Skeletal muscle tissue (tissue), 4 donors: Measurements from ENCODE around the gene RNF167. TPM values are rescaled to one million over a fixed set of nuclear protein-coding genes. Genes with fewer than 3 reads are reported as not detected.

Experiments
- H3K27ac ChIP-seq: one replicate; pipeline ENCODE4 v1.7.0; 2013; ENCODE audit warnings: mild to moderate bottlenecking, low read depth, low read length, inconsistent platforms
- H3K27me3 ChIP-seq, 3 donors: one replicate each; pipeline ENCODE4 v1.7.0; 2013; ENCODE audit warnings: low read length in 3 of 3; ENCODE audit not compliant: control insufficient read depth in 3 of 3, insufficient read depth in 3 of 3
- H3K36me3 ChIP-seq, 3 donors: one replicate each; pipeline ENCODE4 v1.7.0; 2013; ENCODE audit warnings: low read length in 3 of 3; ENCODE audit not compliant: control insufficient read depth in 3 of 3, insufficient read depth in 3 of 3
- H3K4me1 ChIP-seq, 3 donors: one replicate each; pipeline ENCODE4 v1.7.0; 2013; ENCODE audit warnings: low read length in 3 of 3, mild to moderate bottlenecking in 3 of 3; ENCODE audit not compliant: control insufficient read depth in 3 of 3, insufficient read depth in 3 of 3
- H3K4me3 ChIP-seq, 3 donors: one replicate each; pipeline ENCODE4 v1.7.0; 2013; ENCODE audit warnings: low read length in 3 of 3
- H3K9ac ChIP-seq, 3 donors: one replicate each; pipeline ENCODE4 v1.7.0; 2013; ENCODE audit warnings: low read length in 3 of 3, mild to moderate bottlenecking in 3 of 3, moderate library complexity in 2 of 3, low read depth in 1 of 3
- H3K9me3 ChIP-seq, 3 donors: one replicate each; pipeline ENCODE4 v1.7.0; 2013; ENCODE audit warnings: low read length in 3 of 3; ENCODE audit not compliant: control insufficient read depth in 3 of 3
- total RNA-seq: library from RNA; depleted of rRNA; stranded (reverse); fragments of >200 nt; gene quantifications from one replicate; pipeline ENCODE4 v1.2.3, GENCODE V29; 2014
- donor health status: Osteomylitis.

The RNF167 gene
- total RNA-seq, 1 donor from 2014 or later: 12.0 TPM

DNA sequence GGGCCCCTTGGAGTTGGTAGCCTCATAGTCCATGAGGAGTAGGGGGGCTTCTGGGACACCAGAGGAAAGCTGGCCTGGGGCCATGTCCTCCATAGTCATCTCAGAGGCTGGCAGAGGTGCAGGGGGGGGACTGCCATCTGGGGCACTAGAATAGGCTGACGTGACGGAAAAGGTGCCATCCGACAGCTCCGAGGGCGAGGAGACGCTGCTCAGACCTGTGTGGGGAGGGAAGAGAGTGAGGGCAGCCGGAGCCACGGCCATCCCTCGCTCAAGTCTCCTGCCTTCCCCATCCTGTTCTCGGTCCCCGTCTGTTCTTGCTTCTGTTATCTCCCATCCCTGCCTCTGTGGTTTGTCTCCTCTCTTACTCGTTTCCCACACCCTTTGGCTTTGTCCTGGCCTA is 32.3 kb downstream of the RNF167 start:
- Histone ChIP-seq H3K4me1 (peaks cover 68 to 75% (median 70%) of the 10 kb centered on the region in 3 donors), H3K36me3 (peaks cover 43 to 51% (median 44%) of the 10 kb centered on the region in 3 donors)

GRCh38 chr17:4972752-4973151 is 32.7 kb downstream of the RNF167 start:
- H3K9me3 ChIP-seq: no peaks in the 10 kb centered on the region
- H3K36me3 ChIP-seq: peaks cover 47 to 55% (median 48%) of the 10 kb centered on the region in 3 donors
- H3K9ac ChIP-seq: peak overlapping the region; percentile 47 to 68 (median 60)
- peaks cover 68 to 75% (median 70%) of the 10 kb centered on the region in 3 donors for H3K4me1 ChIP-seq
- peak overlapping the region; percentile 86 for H3K27ac ChIP-seq
- peak overlapping the region in 1 of 3 donors; percentile 18 for H3K4me3 ChIP-seq
- no peaks in the 10 kb centered on the region for H3K27me3 ChIP-seq

More for the DNA sequence above, 32.3 kb downstream of the RNF167 start:
- H3K9ac ChIP-seq: peak overlapping the region; percentile 47 to 68 (median 60)
- H3K9me3 ChIP-seq: no peaks in the 10 kb centered on the region
- H3K27ac ChIP-seq: peak overlapping the region; percentile 86
- no peak overlapping the region for H3K4me3 ChIP-seq
- no peaks in the 10 kb centered on the region for H3K27me3 ChIP-seq

DNA sequence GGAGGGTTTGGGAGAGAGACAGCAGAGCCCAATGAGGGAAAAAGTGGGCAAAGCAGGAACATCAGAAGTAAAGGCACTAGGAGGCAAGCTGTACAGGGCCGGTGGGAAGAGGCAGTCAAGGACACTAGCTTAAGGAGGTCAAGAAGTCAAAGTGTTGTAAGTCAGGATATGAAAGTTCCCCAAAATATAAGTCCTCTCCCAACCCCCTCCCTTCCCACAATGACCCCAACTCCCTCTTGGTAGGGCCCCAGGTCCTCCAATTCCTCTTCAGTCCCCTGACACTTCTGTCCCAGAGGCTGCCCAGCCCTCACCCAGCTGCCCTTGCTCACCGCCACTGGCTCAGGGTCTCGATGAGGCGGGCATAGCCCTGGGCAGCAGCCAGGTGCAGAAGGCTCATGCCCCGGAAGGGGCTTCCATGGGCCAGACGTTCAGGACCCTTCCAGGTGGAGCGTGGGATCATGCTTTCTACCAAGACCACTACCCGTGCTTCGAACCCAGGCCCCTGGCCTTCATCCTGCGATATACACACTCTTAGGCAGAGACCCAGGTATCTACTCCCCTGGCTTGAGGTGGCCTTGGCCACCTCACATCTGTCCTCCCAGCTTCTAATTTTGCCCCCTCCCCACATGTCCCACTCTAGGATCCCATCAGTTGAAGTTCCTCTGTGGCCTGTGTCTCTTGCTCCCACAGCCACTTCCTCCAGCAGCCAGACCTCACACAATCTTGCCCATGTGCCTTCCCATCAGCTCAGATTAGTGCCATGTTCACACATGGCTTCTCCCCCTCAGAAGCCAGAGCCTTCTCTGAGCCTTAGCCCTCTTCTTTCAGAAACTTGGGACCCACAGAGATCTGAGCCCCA is 33.4 kb downstream of the RNF167 start:
- H3K4me1 ChIP-seq: peaks cover 61 to 74% (median 66%) of the 10 kb centered on the region in 3 donors
- H3K36me3 ChIP-seq: peaks cover 55 to 62% (median 55%) of the 10 kb centered on the region in 3 donors
- no peaks in the 10 kb centered on the region for H3K9me3 ChIP-seq
- H3K27ac ChIP-seq: peak overlapping the region; percentile 86
- H3K9ac ChIP-seq: peak overlapping the region; percentile 47 to 60 (median 55)
- no peaks in the 10 kb centered on the region for H3K27me3 ChIP-seq
- H3K4me3 ChIP-seq: peak overlapping the region; percentile 27 to 61 (median 32)

- H3K4me1 ChIP-seq: peaks cover 54 to 70% (median 59%) of the 10 kb centered on the region in 3 donors
- H3K9ac ChIP-seq: peak overlapping the region; percentile 60 to 71 (median 66)
- peaks cover 56 to 69% (median 57%) of the 10 kb centered on the region in 3 donors for H3K36me3 ChIP-seq
- H3K27ac ChIP-seq: peak overlapping the region; percentile 86
- H3K9me3 ChIP-seq: no peaks in the 10 kb centered on the region
- peak overlapping the region in 2 of 3 donors; percentile 32 to 61 for H3K4me3 ChIP-seq
- H3K27me3 ChIP-seq: no peaks in the 10 kb centered on the region
Observed at GRCh38 chr17:4974115-4974670, 34.1 kb downstream of the RNF167 start.

GRCh38 chr17:4978726-4979125 is 38.7 kb downstream of the RNF167 start:
- Histone ChIP-seq H3K27me3 (no peaks in the 10 kb centered on the region), H3K4me3 (no peak overlapping the region), H3K27ac (no peak overlapping the region), H3K36me3 (peaks cover 55 to 63% (median 60%) of the 10 kb centered on the region in 3 donors), H3K4me1 (peaks cover 21 to 35% (median 25%) of the 10 kb centered on the region in 3 donors), H3K9ac (no peak overlapping the region), H3K9me3 (no peaks in the 10 kb centered on the region)

DNA sequence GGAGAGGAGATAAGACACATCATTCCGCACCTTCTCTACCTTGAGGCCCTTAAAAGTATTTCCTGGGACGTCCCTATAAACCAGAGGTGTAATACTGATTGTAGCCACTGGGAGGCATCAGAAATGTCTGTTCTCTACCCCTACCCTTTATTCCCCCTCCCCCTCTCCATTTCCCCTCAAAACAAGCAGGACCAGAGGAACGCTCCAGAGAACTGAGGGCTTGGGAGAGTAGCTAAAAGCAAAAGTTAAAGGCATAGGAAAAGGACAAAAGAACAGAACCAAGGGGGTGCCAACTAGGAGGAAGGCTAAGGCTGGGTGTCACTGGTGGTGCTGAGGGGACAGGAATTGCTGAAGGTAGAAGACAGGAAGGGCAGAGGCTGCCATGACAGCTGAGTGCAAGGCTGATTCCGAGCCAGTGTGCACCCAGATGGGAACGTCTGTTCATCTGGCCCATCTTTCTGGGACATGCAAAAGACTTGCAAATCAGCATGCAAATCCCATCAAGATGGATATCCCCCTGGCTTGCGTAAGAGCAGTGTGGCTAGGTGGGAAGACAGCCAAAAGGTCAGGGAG is 40.7 kb downstream of the RNF167 start:
- H3K27ac ChIP-seq: no peak overlapping the region
- peaks cover 50 to 65% (median 61%) of the 10 kb centered on the region in 3 donors for H3K36me3 ChIP-seq

GRCh38 chr17:4982305-4982704 is 42.2 kb downstream of the RNF167 start:
- no peaks in the 10 kb centered on the region for H3K9me3 ChIP-seq
- H3K27ac ChIP-seq: no peak overlapping the region
- peaks cover 43 to 59% (median 52%) of the 10 kb centered on the region in 3 donors for H3K36me3 ChIP-seq
- no peak overlapping the region for H3K4me3 ChIP-seq
- no peak overlapping the region for H3K9ac ChIP-seq
- no peaks in the 10 kb centered on the region for H3K27me3 ChIP-seq
- peaks cover 18 to 31% (median 22%) of the 10 kb centered on the region in 3 donors for H3K4me1 ChIP-seq

More for the DNA sequence above, 40.7 kb downstream of the RNF167 start:
- Histone ChIP-seq H3K9ac (no peak overlapping the region), H3K4me1 (peaks cover 6 to 18% (median 9%) of the 10 kb centered on the region in 3 donors), H3K27me3 (no peaks in the 10 kb centered on the region), H3K4me3 (no peak overlapping the region), H3K9me3 (no peaks in the 10 kb centered on the region)

DNA sequence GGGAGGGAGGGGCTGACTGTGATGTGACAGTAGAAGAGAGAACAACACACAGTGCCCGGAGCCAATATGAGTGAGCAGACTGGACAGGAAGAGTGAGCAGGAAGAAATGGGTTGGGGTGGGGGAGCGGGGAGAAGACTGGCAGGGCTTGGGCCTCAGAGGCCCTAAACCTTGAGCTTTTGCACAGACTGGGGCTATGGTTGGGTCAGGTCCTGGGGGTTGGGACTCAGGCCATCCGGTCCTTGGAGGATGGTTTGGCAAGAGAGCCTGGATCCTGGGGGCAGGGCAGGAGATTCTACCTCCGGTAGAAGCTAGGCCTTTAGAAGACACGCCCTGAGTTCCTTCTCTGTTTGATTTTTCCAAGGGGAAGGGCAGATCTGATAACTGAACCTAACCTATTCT is 46.3 kb downstream of the RNF167 start:
- Histone ChIP-seq H3K9me3 (no peaks in the 10 kb centered on the region), H3K9ac (peak overlapping the region; percentile 93 to 97 (median 94)), H3K27me3 (no peaks in the 10 kb centered on the region), H3K36me3 (peaks cover 15 to 32% (median 18%) of the 10 kb centered on the region in 3 donors), H3K27ac (peak overlapping the region; percentile 96), H3K4me1 (peaks cover 25 to 32% (median 29%) of the 10 kb centered on the region in 3 donors), H3K4me3 (peak overlapping the region; percentile 79 to 89 (median 87))

- H3K9ac ChIP-seq: peak within 1 kb of the TSS; percentile 93 to 97 (median 94)
- no peaks in the 10 kb centered on the region for H3K9me3 ChIP-seq
Observed at GRCh38 chr17:4986951-4987766, 47.1 kb downstream of the RNF167 start, which contains the start of gene CAMTA2. CAMTA2 (minus strand) TSS chr17:4987675; CDS start chr17:4986222, 1,453 bp downstream.

More at GRCh38 chr17:4986951-4987766, 47.1 kb downstream of the RNF167 start, which contains the start of gene CAMTA2:
- no peaks in the 10 kb centered on the region for H3K27me3 ChIP-seq
- H3K27ac ChIP-seq: peak within 1 kb of the TSS; percentile 96
- H3K36me3 ChIP-seq: peaks cover 12 to 25% (median 15%) of the 10 kb centered on the region in 3 donors
- H3K4me3 ChIP-seq: peak within 1 kb of the TSS; percentile 79 to 89 (median 87)
- H3K4me1 ChIP-seq: peaks cover 25 to 32% (median 29%) of the 10 kb centered on the region in 3 donors
